Endothelial cell of hepatic sinusoid (primary cell): Measurements from ENCODE around the gene HAL.

ENCODE experiments used
- in situ Hi-C: cut with HindIII; loops from 2 replicates; pipeline ENCODE4 v1.10.0; 2017; ENCODE audit warnings: low sequenced_read_pairs

Gene HAL

GRCh38 chr12:96014943-96015599, 18.9 kb upstream of the HAL start:
- in situ Hi-C loops = no loop called here

DNA sequence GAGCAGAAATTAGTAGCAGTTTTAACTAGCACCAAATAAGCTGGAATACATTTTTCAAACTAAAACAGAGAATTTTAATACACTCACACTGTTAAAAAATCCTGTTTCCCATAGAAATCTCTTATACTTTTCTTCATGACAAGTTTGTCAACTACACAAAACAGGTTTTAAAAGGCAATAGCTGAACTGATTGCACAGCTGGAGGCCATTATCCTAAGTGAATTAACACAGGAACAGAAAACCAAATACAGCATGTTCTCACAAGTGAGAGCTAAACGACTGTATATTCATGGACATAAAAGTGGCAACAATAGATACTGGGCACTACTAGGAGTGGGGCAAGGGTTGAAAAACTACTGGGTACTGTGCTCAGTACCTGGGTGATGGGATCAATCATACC, 11.6 kb upstream of the HAL start:
- in situ Hi-C loops = no loop called here

DNA sequence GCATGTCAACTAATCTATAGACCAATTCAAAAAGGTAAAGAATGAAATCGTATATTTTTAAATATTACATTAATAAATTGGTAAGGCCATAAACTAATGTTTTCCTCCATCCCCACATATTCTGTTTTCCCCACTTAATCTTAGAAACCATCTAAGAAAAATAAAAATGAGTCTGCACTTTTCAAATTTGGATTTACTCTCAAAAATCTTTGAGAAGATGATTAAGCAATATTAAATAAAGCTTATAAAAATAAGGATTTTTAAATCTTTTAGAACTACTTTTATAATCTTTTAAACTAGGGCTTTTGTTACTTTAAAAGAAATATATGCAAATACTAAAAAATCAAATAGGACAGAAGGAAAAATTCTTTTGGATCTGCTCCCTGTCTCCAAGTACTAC, 10.6 kb upstream of the HAL start:
- in situ Hi-C loops = no loop called here

GRCh38 chr12:96000858-96001257, 4.7 kb upstream of the HAL start:
- in situ Hi-C loops = no loop called here

DNA sequence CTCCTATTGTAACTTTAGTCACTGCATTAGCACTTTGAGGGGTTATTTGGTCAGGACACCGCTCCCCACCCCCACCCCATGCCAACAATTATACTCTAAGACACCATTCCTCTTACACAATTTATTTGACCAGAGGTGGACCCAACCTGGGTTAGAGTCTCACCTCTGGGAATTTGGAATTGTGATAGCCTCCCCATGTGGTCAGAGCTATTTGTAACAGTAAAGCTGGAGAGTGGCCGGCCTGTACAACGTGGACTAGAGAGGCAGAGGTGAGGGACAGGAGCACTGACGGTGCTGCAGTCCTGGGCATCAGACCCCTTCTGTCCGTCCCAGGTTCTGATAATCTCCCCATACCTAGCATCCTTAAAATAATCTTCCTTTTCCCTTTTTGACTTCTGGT, 3.3 kb upstream of the HAL start:
- in situ Hi-C loops = no loop called here

DNA sequence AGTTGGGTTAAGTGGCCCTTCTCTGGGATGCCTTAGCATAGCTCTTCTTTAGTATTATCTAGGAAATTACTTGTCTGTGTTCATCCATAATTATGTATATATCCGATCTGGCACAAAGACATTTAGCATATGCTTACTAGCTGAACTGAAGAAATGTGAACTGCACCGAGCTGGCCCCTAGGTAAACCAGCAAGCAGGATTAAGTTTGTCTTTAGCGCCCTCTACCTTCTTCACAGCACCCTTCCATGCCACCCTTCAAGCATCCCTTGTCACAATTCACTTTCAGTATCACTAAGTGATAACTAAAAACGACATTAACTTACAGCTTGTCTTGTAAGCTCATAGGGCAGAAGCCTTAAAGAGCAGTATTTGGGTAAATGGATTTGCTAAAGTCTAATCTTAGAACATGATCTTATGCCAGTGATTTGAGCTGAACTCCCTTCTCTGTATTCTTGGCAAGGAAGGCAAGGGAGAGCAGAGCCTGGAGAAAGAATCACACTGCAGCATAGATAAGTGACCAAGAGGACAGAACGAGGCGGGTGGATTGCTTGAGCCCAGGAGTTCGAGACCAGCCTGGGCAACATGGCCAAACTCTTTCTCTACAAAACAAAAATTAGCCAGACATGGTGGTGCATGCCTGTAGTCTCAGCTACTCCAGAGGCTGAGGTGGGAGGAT, 2.6 kb upstream of the HAL start:
- in situ Hi-C loops = no loop called here

DNA sequence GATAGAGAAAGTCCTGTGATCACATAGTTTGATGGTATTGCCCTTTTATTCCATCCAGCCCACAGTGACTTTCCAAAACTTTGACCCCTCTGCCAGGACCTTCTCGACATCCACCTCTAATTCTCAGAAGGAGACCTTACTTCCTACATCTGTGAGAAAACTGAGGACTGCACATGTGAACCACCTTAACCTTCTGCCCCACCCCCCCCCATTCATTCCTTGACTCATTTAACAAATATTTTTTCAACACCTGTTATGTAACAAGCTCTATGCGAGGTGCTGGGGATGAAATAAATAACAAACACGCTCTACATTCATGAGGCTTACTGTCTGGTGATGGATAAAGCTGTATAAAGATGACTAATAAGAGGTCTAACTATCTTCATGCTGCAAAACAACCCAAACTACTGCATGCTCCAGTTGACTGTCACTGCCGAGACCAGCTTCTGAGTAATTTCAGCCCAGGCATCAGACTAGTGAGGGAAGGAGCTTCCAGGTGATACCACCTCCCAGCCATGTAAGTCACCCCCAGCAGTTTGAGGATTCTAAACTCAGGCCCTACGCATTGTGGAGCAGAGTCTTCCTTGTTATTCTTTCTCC, 1.9 kb upstream of the HAL start:
- in situ Hi-C loops = no loop called here

GRCh38 chr12:95997276-95997675, 1.1 kb upstream of the HAL start:
- in situ Hi-C loops = no loop called here

DNA sequence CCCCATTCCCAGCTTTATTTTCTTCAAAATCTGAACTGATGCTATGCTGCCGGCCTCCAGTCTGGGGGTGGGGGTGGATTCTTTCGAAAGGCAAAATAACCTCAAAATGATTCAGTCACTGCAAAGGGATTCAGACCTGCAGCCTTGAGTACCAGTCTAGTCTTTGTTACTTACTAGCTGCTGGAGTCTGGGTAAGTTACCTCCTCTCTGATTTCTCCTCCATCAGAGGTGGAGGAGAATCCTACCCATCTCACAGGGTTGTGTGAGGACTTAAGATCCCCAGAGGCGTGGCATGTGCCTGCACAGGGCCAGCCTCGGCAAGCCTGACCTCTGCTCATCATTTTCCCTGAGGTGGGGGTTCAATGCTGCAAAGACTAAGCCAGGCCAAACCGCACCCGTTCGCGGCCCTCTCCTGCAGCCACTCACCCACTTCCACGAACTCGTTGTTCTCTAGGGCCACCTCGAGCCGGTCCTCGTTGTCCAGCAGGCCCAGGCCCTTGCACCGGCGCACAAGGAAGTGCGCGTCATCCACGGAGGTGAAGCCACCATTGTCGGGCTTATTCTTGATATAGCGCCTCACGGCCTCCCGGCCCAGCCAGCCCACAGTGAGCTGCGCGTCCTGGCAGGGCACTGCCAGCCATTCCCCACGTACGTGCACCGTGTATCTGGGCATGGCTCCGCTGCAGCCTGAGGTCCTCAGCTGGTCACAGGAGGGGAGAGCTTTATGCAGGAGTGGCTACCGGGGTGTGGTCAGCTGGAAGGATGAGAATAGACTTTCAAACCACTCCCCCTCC, 709 bp downstream of the HAL start:
- in situ Hi-C loops = no loop called here

- in situ Hi-C loops = no loop called here
Measured at GRCh38 chr12:95994476-95994875, 1.7 kb downstream of the HAL start.

DNA sequence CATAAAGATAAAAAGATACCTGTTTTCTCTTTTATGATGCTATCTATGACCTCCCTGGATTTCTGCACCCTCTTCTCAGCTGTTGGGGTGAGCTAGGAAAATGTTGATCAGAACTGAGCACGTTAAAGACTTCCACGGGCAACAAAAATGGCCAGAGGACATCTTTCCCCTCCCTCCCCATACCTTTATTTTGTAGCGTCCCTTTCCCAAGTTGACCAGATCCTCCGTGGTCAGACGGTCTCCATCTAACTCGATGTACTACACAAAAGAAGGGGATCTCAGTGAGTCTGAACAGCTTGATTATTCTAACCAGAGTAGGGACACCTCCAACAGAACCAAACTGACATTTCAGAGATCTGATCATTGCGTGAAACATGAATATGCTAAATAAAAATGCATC, 2.2 kb downstream of the HAL start:
- in situ Hi-C loops = no loop called here

GRCh38 chr12:95990136-95990535, 6.0 kb downstream of the HAL start:
- in situ Hi-C loops = no loop called here

DNA sequence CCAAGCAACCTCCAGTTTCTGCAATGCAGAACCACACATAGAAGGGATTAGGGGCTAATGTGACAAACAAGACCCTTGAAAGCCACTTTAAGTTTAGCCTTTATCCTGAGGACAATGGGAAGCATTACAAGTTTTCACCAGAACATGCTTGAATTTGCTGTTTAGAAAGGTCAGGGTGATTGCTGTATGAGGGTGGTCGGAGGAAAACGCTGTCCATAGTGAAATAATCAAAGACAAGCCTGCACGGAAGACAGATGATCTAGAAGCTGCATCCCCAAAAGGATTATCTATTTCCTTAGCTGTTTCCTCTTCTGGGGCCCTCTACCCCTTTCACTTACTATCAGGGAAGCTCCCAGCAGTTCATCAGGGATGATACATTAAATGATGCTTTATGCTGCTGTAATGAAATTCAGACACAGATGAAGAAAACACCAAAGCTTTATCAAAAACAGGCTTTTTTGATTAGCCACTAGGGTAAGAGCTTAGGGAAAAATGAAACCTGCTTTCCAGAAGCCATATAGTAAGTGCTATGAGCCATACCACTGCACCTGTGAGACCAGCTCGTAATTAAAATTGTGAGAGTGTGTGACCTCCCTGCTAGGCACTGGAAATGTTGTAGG, 6.5 kb downstream of the HAL start:
- in situ Hi-C loops = no loop called here

GRCh38 chr12:95988506-95989275, 7.5 kb downstream of the HAL start:
- in situ Hi-C loops = no loop called here

DNA sequence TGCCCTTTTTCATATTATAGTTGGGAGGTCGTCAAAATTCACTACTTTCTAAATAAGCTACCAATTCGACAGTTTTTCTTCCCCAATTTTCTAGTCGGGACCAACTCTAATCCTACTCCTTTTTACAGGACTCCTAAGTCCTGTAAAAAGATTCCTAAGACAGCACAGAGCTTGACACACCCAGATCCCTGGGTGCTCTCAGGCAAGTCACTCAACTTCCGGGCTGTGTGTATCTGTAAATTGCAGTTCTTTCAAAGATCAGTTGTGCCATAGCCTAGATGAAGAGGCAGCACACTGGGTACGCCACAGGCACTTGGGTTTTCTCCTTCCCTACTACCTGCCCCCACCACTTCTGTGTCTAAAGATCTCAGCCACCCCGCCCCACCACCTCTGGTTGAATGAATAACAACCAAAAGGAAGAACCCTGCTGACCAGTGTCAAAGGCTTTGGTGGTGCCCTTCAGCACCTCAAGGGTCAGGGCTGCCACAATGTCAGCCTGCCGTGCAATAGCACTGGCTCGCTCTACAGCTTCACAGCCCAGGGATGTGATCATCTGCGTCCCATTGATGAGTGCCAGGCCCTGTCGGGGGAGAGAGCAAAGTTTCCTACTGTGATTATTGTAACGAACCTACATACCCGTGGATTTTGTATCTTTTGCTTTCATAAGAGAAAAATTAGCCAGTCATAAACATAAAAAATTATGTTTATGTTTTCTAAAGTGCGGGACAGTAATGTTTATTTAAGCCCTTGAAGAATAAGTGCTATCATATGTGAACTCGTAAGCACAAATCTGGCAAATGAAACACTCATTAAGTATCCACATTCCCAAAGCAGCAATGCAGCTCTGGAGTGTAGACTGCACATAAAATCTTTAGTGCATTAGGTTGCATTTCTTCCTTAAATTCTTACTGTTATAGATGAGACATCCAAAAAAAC, 9.2 kb downstream of the HAL start:
- in situ Hi-C loops = no loop called here

DNA sequence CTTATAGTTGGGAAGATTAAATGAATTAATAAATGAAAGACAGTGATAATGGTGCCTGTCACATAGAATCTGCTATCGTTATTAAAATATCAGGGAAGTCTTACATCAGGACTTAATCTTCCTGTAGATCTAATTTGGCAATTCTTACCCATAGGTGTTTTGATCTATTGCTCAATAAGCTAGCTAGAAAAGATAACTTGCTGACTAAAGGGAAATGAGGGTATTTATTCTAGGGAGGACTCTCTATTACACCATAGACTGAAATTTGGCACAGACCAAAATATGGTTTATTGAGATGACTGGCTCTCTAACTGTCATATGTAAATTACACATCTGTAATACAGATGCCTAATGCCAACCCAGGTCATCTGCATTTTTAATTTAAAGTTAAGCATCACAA, 11.5 kb downstream of the HAL start:
- in situ Hi-C loops = no loop called here

DNA sequence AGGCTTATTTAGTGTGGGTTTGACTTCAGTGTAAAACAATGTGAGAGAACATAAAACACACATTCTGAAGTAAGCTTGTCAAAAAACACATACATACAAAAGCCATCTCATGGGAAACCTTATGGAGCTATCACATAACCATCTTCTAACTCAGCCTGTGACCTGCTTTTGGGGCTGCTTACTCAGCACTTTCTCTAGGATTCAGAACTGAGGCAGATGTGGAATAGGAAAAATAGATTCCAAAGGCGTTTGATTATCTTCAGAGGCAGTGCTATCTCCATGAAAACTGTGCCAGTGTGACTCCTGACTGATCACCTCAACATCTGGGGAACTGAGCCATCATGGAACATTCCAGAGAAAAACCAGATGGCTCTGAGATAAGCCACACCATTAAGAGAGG, 13.5 kb downstream of the HAL start:
- in situ Hi-C loops = no loop called here

DNA sequence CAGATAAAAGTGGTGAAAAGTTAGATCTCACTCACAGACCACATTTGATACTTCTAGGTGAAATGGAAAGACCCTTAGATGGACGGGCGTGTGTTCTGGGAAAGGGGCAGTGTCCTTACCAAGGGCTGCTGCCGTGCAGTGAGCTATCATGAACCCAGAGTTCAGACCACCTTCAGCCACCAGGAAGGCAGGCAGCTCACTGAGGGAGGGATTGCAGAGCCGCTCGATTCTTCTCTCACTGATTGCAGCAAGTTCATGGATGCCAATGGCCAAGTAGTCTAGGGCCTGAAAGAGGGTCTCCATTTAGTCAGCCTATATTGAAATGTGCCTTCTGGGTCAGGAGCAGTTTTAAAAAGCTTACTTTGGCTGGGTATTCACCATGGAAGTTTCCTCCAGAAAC, 15.7 kb downstream of the HAL start:
- in situ Hi-C loops = no loop called here

DNA sequence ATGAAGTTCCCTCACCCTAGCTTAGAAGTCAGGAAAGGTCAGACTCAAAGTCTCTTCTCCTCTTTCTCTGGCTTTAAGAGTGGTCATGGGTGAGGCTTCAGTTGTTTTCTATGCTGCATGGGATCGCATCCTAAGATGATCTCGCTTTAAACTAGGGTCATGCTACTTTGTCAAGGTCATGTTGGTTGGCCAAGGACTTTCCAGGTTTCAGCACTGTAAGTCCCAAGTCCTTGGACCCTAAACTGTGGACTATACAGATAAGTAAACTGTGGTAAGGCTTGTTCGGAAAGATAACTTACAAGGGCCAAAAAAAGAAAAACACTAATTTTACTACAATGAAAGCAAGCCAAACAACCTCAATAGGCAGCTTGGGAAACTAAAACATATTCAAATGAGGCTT, 17.4 kb downstream of the HAL start:
- in situ Hi-C loops = no loop called here
